GM19372 (cell line): Measurements from ENCODE around the gene SLC44A1.

ENCODE experiments used
- ATAC-seq: cut with Tn5 transposase; IDR thresholded peaks from one replicate; pipeline ENCODE4 v1.9.1; 2021; ENCODE audit warnings: mild to moderate bottlenecking, low read depth, moderate library complexity; ENCODE audit not compliant: unreplicated experiment

Gene SLC44A1

GRCh38 chr9:105447814-105448812 lies 203.7 kb downstream of the SLC44A1 start, which contains the start of gene FSD1L:
FSD1L (plus strand) TSS chr9:105448034; CDS start chr9:105448221, 187 bp downstream.
- ATAC-seq: peak; percentile 89

GRCh38 chr9:105449081-105449480 lies 204.6 kb downstream of the SLC44A1 start:
- ATAC-seq: no peak

GRCh38 chr9:105452185-105452584 lies 207.7 kb downstream of the SLC44A1 start:
- ATAC-seq: no peak

GRCh38 chr9:105455836-105456475 lies 211.5 kb downstream of the SLC44A1 start:
- no peak for ATAC-seq

- ATAC-seq: no peak
Observed at GRCh38 chr9:105457560-105458294, 213.3 kb downstream of the SLC44A1 start.

- no peak for ATAC-seq
Observed at GRCh38 chr9:105458404-105458803, 214.0 kb downstream of the SLC44A1 start.

GRCh38 chr9:105459336-105459735 lies 214.9 kb downstream of the SLC44A1 start:
- ATAC-seq: no peak

GRCh38 chr9:105466898-105467455 lies 222.5 kb downstream of the SLC44A1 start:
- ATAC-seq: no peak

- ATAC-seq: no peak
Observed at GRCh38 chr9:105468875-105469274, 224.4 kb downstream of the SLC44A1 start.

- ATAC-seq: no peak
Observed at GRCh38 chr9:105473221-105473620, 228.8 kb downstream of the SLC44A1 start.

GRCh38 chr9:105475302-105475701 lies 230.9 kb downstream of the SLC44A1 start:
- ATAC-seq: no peak

- ATAC-seq: no peak
Observed at GRCh38 chr9:105479846-105480245, 235.4 kb downstream of the SLC44A1 start.

GRCh38 chr9:105483618-105484017 lies 239.2 kb downstream of the SLC44A1 start:
- peak; percentile 89 for ATAC-seq

- no peak for ATAC-seq
Observed at GRCh38 chr9:105484226-105484625, 239.8 kb downstream of the SLC44A1 start.

- no peak for ATAC-seq
Observed at GRCh38 chr9:105485131-105485530, 240.7 kb downstream of the SLC44A1 start.
